Activated T-cell treated with anti-CD3 and anti-CD28 coated beads for 4 hours (primary cell): ENCODE measurements around the gene CCT8.
A peak's percentile ranks its signal among the peaks of the same experiment; 100 is the strongest.

Source experiments
- DNase-seq: peaks from one replicate; pipeline ENCODE4 v3.0.0-alpha.2; 2020

CCT8 gene

GRCh38 chr21:29076731-29077640 is 3.5 kb upstream of the CCT8 start:
- DNase-seq: peak; percentile 50

GRCh38 chr21:29075706-29076466 is 2.4 kb upstream of the CCT8 start:
- no peak for DNase-seq

- no peak for DNase-seq
Observed at GRCh38 chr21:29074783-29075182, 1.3 kb upstream of the CCT8 start.

- no peak for DNase-seq
Observed at GRCh38 chr21:29074007-29074376, 544 bp upstream of the CCT8 start.

GRCh38 chr21:29072873-29073221 is 601 bp downstream of the CCT8 start:
- no peak for DNase-seq

- no peak for DNase-seq
Observed at GRCh38 chr21:29064850-29065481, 8.5 kb downstream of the CCT8 start.

- no peak for DNase-seq
Observed at GRCh38 chr21:29056538-29057050, 16.9 kb downstream of the CCT8 start.

GRCh38 chr21:29056005-29056404 is 17.4 kb downstream of the CCT8 start:
- DNase-seq: no peak

- DNase-seq: no peak
Observed at GRCh38 chr21:29055080-29055479, 18.4 kb downstream of the CCT8 start.

- no peak for DNase-seq
Observed at GRCh38 chr21:29053656-29054055, 19.8 kb downstream of the CCT8 start.

- no peak for DNase-seq
Observed at GRCh38 chr21:29053011-29053553, 20.4 kb downstream of the CCT8 start.

GRCh38 chr21:29052224-29052623 is 21.2 kb downstream of the CCT8 start:
- no peak for DNase-seq

- no peak for DNase-seq
Observed at GRCh38 chr21:29034678-29035077, 38.8 kb downstream of the CCT8 start.

GRCh38 chr21:29033871-29034270 is 39.6 kb downstream of the CCT8 start:
- no peak for DNase-seq

- DNase-seq: no peak
Observed at GRCh38 chr21:29033301-29033700, 40.1 kb downstream of the CCT8 start.

GRCh38 chr21:29030909-29031308 is 42.5 kb downstream of the CCT8 start:
- DNase-seq: no peak

- no peak for DNase-seq
Observed at GRCh38 chr21:29029524-29029923, 43.9 kb downstream of the CCT8 start.

- DNase-seq: no peak
Observed at GRCh38 chr21:29025328-29025713, 48.1 kb downstream of the CCT8 start.

- peak; percentile 91 for DNase-seq
Observed at GRCh38 chr21:29024474-29025327, 48.7 kb downstream of the CCT8 start, which contains the start of gene USP16. Gene USP16 (plus strand): TSS chr21:29024668. CDS start chr21:29027914, 3,246 bp downstream.

- no peak for DNase-seq
Observed at GRCh38 chr21:29022166-29022565, 51.3 kb downstream of the CCT8 start.

GRCh38 chr21:29018540-29018939 is 54.9 kb downstream of the CCT8 start:
- no peak for DNase-seq

GRCh38 chr21:29017639-29018237 is 55.7 kb downstream of the CCT8 start:
- DNase-seq: no peak
